Caco-2 (cell line): ENCODE data around the gene EHD1. TPM values are rescaled to one million over a fixed set of nuclear protein-coding genes. Genes with fewer than 3 reads are reported as not detected.

Experiments
- BruUV-seq: library from RNA; stranded (reverse); fragments of 400-500 nt; replicated peaks from 2 replicates; lab custom pipeline; 2021; lab: Mats Ljungman, UMichigan
- CTCF ChIA-PET: fragments of 300-600 bp; sonication (Branson Sonifier 250); formaldehyde crosslinking; loops from one replicate; lab custom pipeline; 2022; ENCODE audit warnings: antibody characterized with exemption; lab: Charles Lee
- POLR2A ChIA-PET: fragments of 300-600 bp; sonication (Branson Sonifier 250); formaldehyde crosslinking; loops from one replicate; lab custom pipeline; 2022; ENCODE audit warnings: antibody characterized with exemption; lab: Charles Lee
- DNase-seq, 2 experiments: peaks; one replicate each; pipeline versions ENCODE4 v3.0.0 to v3.0.0-alpha.2; 2020 to 2022
- H3K27me3 ChIP-seq: replicated peaks from 2 replicates; pipeline ENCODE4 v1.6.0; 2011; ENCODE audit warnings: low read length; ENCODE audit not compliant: control insufficient read depth, insufficient read depth
- H3K36me3 ChIP-seq: 2 replicates; pipeline ENCODE4 v1.5.1; 2011; ENCODE audit warnings: low read length; ENCODE audit not compliant: control insufficient read depth, insufficient read depth
- H3K4me1 ChIP-seq: fragments of 250-450 bp; sonication (Bioruptor Pico); 2 replicates; pipeline ENCODE4 v1.5.1; 2020; ENCODE audit warnings: mild to moderate bottlenecking
- H3K4me3 ChIP-seq: 2 replicates; pipeline ENCODE4 v1.5.1; 2011; ENCODE audit warnings: low read depth, mild to moderate bottlenecking, control low read depth, low read length
- H3K9me3 ChIP-seq: fragments of 250-450 bp; sonication (Bioruptor Pico); 2 replicates; pipeline ENCODE4 v1.5.1; 2020; ENCODE audit warnings: mild to moderate bottlenecking, moderate library complexity
- H3K27ac Mint-ChIP-seq: one replicate; pipeline ENCODE4 v1.8.0; 2022; ENCODE audit warnings: mixed read lengths; ENCODE audit not compliant: unreplicated experiment
- H3K27me3 Mint-ChIP-seq: one replicate; pipeline ENCODE4 v1.8.0; 2022; ENCODE audit warnings: mixed read lengths; ENCODE audit not compliant: insufficient read depth, unreplicated experiment
- H3K36me3 Mint-ChIP-seq: one replicate; pipeline ENCODE4 v1.8.0; 2022; ENCODE audit warnings: mild to moderate bottlenecking, mixed read lengths; ENCODE audit not compliant: insufficient read depth, unreplicated experiment
- H3K4me1 Mint-ChIP-seq: one replicate; pipeline ENCODE4 v1.8.0; 2022; ENCODE audit warnings: low read depth, mixed read lengths; ENCODE audit not compliant: unreplicated experiment
- H3K4me3 Mint-ChIP-seq: one replicate; pipeline ENCODE4 v1.8.0; 2022; ENCODE audit warnings: mild to moderate bottlenecking, moderate library complexity, mixed read lengths; ENCODE audit not compliant: unreplicated experiment
- H3K9me3 Mint-ChIP-seq: one replicate; pipeline ENCODE4 v1.8.0; 2022; ENCODE audit warnings: mixed read lengths; ENCODE audit not compliant: unreplicated experiment
- CTCF ChIP-seq, 2 experiments: fragments of 200-600 bp in 1 of 2; IDR thresholded peaks; 1 replicate in 1 of 2; 2 replicates in 1 of 2; pipeline versions ENCODE4 v1.5.1 to v1.8.0; 2011 to 2022; ENCODE audit warnings: antibody characterized with exemption in 1 of 2, control low read depth in 1 of 2, inconsistent platforms in 1 of 2, low read depth in 1 of 2, low read length in 1 of 2, mild to moderate bottlenecking in 1 of 2, moderate library complexity in 1 of 2; ENCODE audit not compliant: insufficient read depth in 1 of 2, severe bottlenecking in 1 of 2, unreplicated experiment in 1 of 2
- intact Hi-C: fragments of 100-400 bp; cut with micrococcal nuclease; formaldehyde crosslinking; loops from one replicate; pipeline ENCODE4 v1.10.0; 2022; ENCODE audit not compliant: unreplicated experiment
- total RNA-seq: library from RNA; stranded (reverse); gene quantifications from 2 replicates; pipeline ENCODE4 v1.2.3, GENCODE V29; 2022

The EHD1 gene
- total RNA-seq, 1 experiment from 2014 or later = 129 TPM

GRCh38 chr11:64876835-64877341, 1.5 kb downstream of the EHD1 start:
- peaks cover 42% of the 10 kb centered on the region for H3K4me1 ChIP-seq
- Mint-ChIP-seq H3K27me3 (no peaks in the 10 kb centered on the region), H3K9me3 (no peaks in the 10 kb centered on the region), H3K4me3 (peak overlapping the region; percentile 85), H3K36me3 (peaks cover 76% of the 10 kb centered on the region), H3K4me1 (peaks cover 17% of the 10 kb centered on the region), H3K27ac (peak overlapping the region; percentile 82)
- no peaks in the 10 kb centered on the region for H3K9me3 ChIP-seq
- ChIA-PET POLR2A (interaction anchor here (0.6 to 3.5 kb wide), 6 partner anchors 11 to 98 kb away, joined by 3 to 21 read pairs (median 4); partner anchors contain the start of genes MEN1 and SF1), CTCF (interaction anchor here (0.6 to 3.2 kb wide), 5 partner anchors 12 to 33 kb away, joined by 3 to 16 read pairs (median 4); partner anchors contain the start of gene CDC42BPG)
- H3K4me3 ChIP-seq = peak overlapping the region; percentile 57
- 0 out of 2 replicates have a peak, but pooled peaks cover 3% of the 10 kb centered on the region for H3K36me3 ChIP-seq
- no peak for TF ChIP-seq CTCF (IDR thresholded peaks at IDR 0.05; ENCODE audit: insufficient read depth in 1 of 2, low read depth in 1 of 2, low read length in 1 of 2, severe bottlenecking in 1 of 2, unreplicated experiment in 1 of 2)
- no peaks in the 10 kb centered on the region for H3K27me3 ChIP-seq
- peak; percentile 77 to 90 for DNase-seq
- BruUV-seq = TSS peak; percentile 35
- intact Hi-C loops = no loop called here

- Mint-ChIP-seq H3K27ac (peak overlapping the region; percentile 82), H3K9me3 (no peaks in the 10 kb centered on the region), H3K27me3 (no peaks in the 10 kb centered on the region), H3K4me3 (peak overlapping the region; percentile 85), H3K4me1 (peaks cover 21% of the 10 kb centered on the region), H3K36me3 (peaks cover 82% of the 10 kb centered on the region)
- no TSS peak for BruUV-seq
- TF ChIP-seq CTCF (IDR thresholded peaks at IDR 0.05; ENCODE audit: insufficient read depth in 1 of 2, low read depth in 1 of 2, low read length in 1 of 2, severe bottlenecking in 1 of 2, unreplicated experiment in 1 of 2) = no peak
- H3K27me3 ChIP-seq = no peaks in the 10 kb centered on the region
- H3K4me1 ChIP-seq = peaks cover 48% of the 10 kb centered on the region
- H3K36me3 ChIP-seq = 0 out of 2 replicates have a peak, but pooled peaks cover 6% of the 10 kb centered on the region
- CTCF ChIA-PET = interaction anchor here (0.6 to 3.2 kb wide), 5 partner anchors 12 to 122 kb away, joined by 4 to 16 read pairs (median 4); no protein-coding TSS in a partner anchor
- no peaks in the 10 kb centered on the region for H3K9me3 ChIP-seq
- peak overlapping the region; percentile 57 for H3K4me3 ChIP-seq
- intact Hi-C loops = no loop called here
- DNase-seq = no peak
- POLR2A ChIA-PET = interaction anchor here (1.4 to 3.5 kb wide), 2 partner anchors 13 to 98 kb away, joined by 3 to 21 read pairs; partner anchors contain the start of gene SF1
Observed at GRCh38 chr11:64876229-64876750, 2.1 kb downstream of the EHD1 start.

- H3K36me3 ChIP-seq = peaks cover 9% of the 10 kb centered on the region
- no TSS peak for BruUV-seq
- intact Hi-C loops = no loop called here
- no peak for DNase-seq
- TF ChIP-seq CTCF (IDR thresholded peaks at IDR 0.05; ENCODE audit: insufficient read depth in 1 of 2, low read depth in 1 of 2, low read length in 1 of 2, severe bottlenecking in 1 of 2, unreplicated experiment in 1 of 2) = no peak
- Mint-ChIP-seq H3K36me3 (peaks cover 89% of the 10 kb centered on the region), H3K4me3 (peak overlapping the region; percentile 85), H3K27me3 (no peaks in the 10 kb centered on the region), H3K4me1 (peaks cover 26% of the 10 kb centered on the region), H3K27ac (peak overlapping the region; percentile 82), H3K9me3 (no peaks in the 10 kb centered on the region)
- H3K4me1 ChIP-seq = peaks cover 55% of the 10 kb centered on the region
- H3K4me3 ChIP-seq = no peak overlapping the region
- H3K9me3 ChIP-seq = no peaks in the 10 kb centered on the region
- no peaks in the 10 kb centered on the region for H3K27me3 ChIP-seq
- CTCF ChIA-PET = interaction anchor here (0.6 to 1.2 kb wide), 2 partner anchors 13 to 123 kb away, joined by 4 read pairs; no protein-coding TSS in a partner anchor
- POLR2A ChIA-PET = no interaction called here
Observed at GRCh38 chr11:64875369-64876228, 2.8 kb downstream of the EHD1 start.
